HFFc6 (cell line): ENCODE measurements around the gene TNFAIP8L3. TPM values are rescaled to one million over a fixed set of nuclear protein-coding genes. Genes with fewer than 3 reads are reported as not detected.

Experiments used
- DNase-seq: peaks from one replicate; pipeline ENCODE4 v3.0.0-alpha.2; 2018
- H3K27ac Mint-ChIP-seq: 2 replicates; pipeline ENCODE4 v1.8.0; 2020; ENCODE audit warnings: mild to moderate bottlenecking, mixed read lengths
- H3K27me3 Mint-ChIP-seq: 2 replicates; pipeline ENCODE4 v1.8.0; 2021; ENCODE audit warnings: mild to moderate bottlenecking, moderate library complexity, mixed read lengths; ENCODE audit not compliant: insufficient read depth
- H3K36me3 Mint-ChIP-seq: 2 replicates; pipeline ENCODE4 v1.8.0; 2021; ENCODE audit warnings: low read depth, mixed read lengths
- H3K4me1 Mint-ChIP-seq: 2 replicates; pipeline ENCODE4 v1.8.0; 2020; ENCODE audit warnings: low read depth, mixed read lengths
- H3K4me3 Mint-ChIP-seq: 2 replicates; pipeline ENCODE4 v1.8.0; 2020; ENCODE audit warnings: mild to moderate bottlenecking, moderate library complexity, mixed read lengths
- H3K9me3 Mint-ChIP-seq: 2 replicates; pipeline ENCODE4 v1.8.0; 2020; ENCODE audit warnings: mild to moderate bottlenecking, mixed read lengths
- total RNA-seq, 6 experiments: library from RNA; stranded (reverse); fragmentation: NEBNext Ultra II Directional; extraction: Animal tissue kit (Norgen Biotek cat#: 25700); gene quantifications; 2 replicates in 1 of 6; 3 replicates in 5 of 6; pipeline ENCODE4 v1.2.3, GENCODE V29; 2021
- TF ChIP-seq, protein P1 (sequence below): fragments of 200-600 bp; sonication (generic); IDR thresholded peaks from 2 replicates; pipeline ENCODE4 v1.5.0; 2021; ENCODE audit warnings: antibody characterized with exemption, mild to moderate bottlenecking

The TNFAIP8L3 gene
- total RNA-seq, 6 experiments from 2014 or later = 0.17 to 0.57 (median 0.23) TPM

DNA sequence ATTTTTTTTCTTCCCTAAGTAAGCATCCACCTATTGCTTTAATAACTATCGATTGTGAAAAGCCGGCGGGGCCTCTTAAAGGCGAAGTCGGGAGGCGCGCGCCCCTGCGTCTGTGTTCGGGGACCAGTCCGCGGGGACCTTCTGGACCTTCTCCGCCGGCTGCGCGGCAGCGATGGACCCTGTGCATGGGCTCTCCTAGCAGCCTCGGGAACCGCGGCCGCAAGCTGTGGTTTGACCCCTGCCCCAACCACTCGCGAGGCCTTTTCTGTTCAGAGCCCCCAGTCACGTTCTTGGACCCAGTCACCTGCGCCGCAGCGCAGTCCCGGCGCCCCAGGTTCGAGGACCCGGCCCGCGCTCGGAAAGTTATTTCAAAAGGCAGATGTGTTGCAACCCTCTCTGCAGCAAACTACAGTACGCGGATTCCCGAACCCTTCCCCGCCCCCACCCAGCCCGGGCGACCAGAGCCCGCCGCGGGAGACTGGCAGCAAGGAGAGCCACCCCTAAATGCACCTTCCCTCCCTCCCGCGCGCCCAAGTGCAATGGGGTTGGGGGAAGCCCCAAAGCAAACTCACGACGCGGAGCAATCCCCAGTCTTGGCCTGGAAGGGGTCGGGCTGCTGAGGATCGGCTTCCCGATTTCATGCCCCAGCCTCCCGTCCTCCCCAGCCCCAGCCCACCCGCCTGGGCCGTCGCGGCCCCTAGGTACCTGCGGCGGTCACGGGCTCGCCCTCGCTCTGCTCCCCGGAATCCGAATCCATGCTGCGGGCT lies 684 bp downstream of the TNFAIP8L3 start:
- Mint-ChIP-seq H3K9me3 (no peaks in the 10 kb centered on the region), H3K36me3 (no peaks in the 10 kb centered on the region), H3K4me3 (peak overlapping the region; percentile 74), H3K27ac (no peak overlapping the region), H3K27me3 (peaks cover 31% of the 10 kb centered on the region), H3K4me1 (peaks cover 31% of the 10 kb centered on the region)
- DNase-seq = no peak
- TF ChIP-seq, protein P1, sequence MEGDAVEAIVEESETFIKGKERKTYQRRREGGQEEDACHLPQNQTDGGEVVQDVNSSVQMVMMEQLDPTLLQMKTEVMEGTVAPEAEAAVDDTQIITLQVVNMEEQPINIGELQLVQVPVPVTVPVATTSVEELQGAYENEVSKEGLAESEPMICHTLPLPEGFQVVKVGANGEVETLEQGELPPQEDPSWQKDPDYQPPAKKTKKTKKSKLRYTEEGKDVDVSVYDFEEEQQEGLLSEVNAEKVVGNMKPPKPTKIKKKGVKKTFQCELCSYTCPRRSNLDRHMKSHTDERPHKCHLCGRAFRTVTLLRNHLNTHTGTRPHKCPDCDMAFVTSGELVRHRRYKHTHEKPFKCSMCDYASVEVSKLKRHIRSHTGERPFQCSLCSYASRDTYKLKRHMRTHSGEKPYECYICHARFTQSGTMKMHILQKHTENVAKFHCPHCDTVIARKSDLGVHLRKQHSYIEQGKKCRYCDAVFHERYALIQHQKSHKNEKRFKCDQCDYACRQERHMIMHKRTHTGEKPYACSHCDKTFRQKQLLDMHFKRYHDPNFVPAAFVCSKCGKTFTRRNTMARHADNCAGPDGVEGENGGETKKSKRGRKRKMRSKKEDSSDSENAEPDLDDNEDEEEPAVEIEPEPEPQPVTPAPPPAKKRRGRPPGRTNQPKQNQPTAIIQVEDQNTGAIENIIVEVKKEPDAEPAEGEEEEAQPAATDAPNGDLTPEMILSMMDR = no peak

DNA sequence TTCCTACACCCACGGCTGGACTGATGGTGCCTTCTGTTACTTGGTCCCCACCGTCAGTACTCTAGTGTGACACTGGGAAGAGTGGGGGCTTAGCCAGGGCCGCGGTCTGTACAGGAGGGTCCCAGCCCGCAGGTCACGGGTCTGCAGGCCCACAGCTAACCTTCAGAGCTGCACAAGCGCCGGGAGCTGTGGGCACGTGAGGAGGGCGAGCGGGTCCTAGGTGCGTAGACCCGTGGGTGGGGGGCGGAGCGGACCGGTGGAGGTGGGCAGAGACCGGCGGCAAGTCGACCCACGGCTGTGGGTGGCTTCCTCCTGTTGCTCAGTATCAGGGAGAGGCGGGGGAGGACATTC lies 1.2 kb downstream of the TNFAIP8L3 start:
- H3K27me3 Mint-ChIP-seq = peaks cover 31% of the 10 kb centered on the region
- H3K4me1 Mint-ChIP-seq = peaks cover 31% of the 10 kb centered on the region
- DNase-seq = no peak
- TF ChIP-seq, protein P1 = no peak
- no peaks in the 10 kb centered on the region for H3K36me3 Mint-ChIP-seq
- no peak overlapping the region for H3K27ac Mint-ChIP-seq
- no peaks in the 10 kb centered on the region for H3K9me3 Mint-ChIP-seq
- H3K4me3 Mint-ChIP-seq = peak overlapping the region; percentile 74; the same call in 1 of the 2 replicates

DNA sequence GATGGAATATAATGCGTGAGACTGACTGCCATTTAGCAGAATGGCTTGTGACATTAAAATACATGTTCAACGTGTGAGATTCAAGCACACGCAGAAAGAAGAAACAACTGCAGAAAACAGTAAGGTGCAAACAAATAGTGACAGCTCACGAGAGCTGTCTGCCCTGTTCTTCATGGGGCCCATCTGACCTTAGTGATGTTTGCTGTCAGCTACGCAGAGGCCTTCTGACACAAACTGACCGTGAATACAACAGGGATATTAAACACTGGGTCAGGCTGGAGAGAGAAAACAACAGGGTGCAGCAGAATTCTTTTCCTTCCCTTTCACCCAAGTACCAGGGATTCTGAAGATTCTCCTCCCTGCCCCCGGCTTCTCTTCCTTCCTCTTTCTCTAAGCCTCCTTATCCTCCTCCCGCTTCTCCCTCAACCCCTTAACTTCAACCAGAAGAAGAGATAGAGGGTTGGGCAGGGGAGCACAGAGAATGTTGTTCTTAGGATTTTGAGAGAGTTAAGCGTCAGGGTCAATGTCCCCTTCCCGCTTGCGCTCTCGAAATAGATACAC lies 2.1 kb downstream of the TNFAIP8L3 start:
- Mint-ChIP-seq H3K27me3 (peaks cover 23% of the 10 kb centered on the region), H3K4me3 (no peak overlapping the region), H3K4me1 (peaks cover 23% of the 10 kb centered on the region), H3K27ac (no peak overlapping the region), H3K36me3 (no peaks in the 10 kb centered on the region), H3K9me3 (no peaks in the 10 kb centered on the region)
- TF ChIP-seq, protein P1 = no peak
- no peak for DNase-seq

DNA sequence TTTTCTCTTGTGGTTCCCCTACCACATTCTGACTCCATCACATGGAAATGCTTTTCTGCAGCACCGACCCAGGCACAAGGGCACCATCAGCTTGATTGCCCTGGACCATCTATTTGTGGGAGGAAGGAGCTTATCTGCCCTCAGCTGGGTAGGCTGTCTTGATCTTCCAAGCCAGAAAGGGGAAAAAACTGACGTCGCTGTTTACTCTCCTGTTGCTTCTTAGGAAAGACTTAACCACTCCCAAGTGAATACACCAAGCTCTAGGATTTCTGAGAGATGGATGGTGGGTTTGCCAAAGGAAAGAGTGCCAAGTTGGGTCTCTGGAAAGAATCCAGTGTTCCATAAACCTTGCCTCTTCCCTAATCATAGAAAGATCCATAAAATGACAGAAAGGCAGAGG lies 4.0 kb downstream of the TNFAIP8L3 start:
- DNase-seq = no peak
- Mint-ChIP-seq H3K27me3 (peaks cover 18% of the 10 kb centered on the region), H3K27ac (no peak overlapping the region), H3K9me3 (no peaks in the 10 kb centered on the region), H3K36me3 (no peaks in the 10 kb centered on the region), H3K4me3 (no peak overlapping the region), H3K4me1 (peaks cover 16% of the 10 kb centered on the region)
- TF ChIP-seq, protein P1 = no peak

DNA sequence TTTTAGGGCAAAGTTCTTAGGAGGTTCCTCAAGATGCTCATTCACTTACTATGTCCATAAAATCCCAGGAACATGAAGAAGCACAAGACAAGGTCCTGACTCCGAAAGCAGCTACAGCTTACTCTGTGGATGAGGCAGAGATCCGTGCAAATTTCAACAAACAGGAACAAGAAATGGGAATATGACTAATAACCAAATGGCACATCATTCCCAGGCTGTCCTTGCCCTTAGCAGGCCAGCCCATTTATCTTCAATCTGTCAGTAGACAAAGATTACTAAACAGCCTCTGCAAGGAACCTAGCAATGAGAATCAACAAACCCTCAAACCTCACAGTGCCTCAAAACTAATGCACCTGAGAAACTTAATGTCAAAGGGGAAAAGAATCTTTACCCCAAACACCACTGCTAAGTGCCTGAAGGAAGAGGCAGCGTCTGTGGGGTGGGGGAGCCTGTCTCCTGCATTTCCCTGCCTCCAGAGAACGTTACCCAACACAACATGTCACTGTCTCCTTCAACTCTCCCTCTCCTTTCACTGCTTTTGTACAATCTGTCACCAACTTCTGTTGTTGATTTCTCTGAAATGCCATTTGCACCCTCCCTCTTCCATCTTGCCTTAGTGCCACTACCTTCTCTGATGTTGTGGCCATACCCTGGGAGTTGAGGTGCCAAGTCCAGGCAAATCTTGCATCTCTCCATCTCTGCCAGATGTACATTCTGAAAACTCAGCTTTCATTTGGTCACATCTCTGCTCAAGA lies 4.8 kb downstream of the TNFAIP8L3 start:
- DNase-seq = peak; percentile 30
- Mint-ChIP-seq H3K36me3 (no peaks in the 10 kb centered on the region), H3K27me3 (peaks cover 19% of the 10 kb centered on the region), H3K9me3 (no peaks in the 10 kb centered on the region), H3K4me1 (peaks cover 12% of the 10 kb centered on the region), H3K4me3 (no peak overlapping the region), H3K27ac (no peak overlapping the region)
- TF ChIP-seq, protein P1 = no peak
